Activated CD4-positive, alpha-beta T cell treated with anti-CD3 and anti-CD28 coated beads, Interleukin-2, amount 50 U/mL, for 24 hours (primary cell): Measurements from ENCODE around the gene ACVR1.
"Not testable (repeated sequence)": the region's sequence is repeated elsewhere in the genome, so short reads cannot be mapped to it uniquely, and the experiment has no call there.

Source experiments
- DNase-seq, 2 donors: peaks; one replicate each; pipeline ENCODE4 v3.0.0-alpha.2; 2020; ENCODE audit warnings: low read depth in 1 of 2, low spot score in 1 of 2

The ACVR1 gene

DNA sequence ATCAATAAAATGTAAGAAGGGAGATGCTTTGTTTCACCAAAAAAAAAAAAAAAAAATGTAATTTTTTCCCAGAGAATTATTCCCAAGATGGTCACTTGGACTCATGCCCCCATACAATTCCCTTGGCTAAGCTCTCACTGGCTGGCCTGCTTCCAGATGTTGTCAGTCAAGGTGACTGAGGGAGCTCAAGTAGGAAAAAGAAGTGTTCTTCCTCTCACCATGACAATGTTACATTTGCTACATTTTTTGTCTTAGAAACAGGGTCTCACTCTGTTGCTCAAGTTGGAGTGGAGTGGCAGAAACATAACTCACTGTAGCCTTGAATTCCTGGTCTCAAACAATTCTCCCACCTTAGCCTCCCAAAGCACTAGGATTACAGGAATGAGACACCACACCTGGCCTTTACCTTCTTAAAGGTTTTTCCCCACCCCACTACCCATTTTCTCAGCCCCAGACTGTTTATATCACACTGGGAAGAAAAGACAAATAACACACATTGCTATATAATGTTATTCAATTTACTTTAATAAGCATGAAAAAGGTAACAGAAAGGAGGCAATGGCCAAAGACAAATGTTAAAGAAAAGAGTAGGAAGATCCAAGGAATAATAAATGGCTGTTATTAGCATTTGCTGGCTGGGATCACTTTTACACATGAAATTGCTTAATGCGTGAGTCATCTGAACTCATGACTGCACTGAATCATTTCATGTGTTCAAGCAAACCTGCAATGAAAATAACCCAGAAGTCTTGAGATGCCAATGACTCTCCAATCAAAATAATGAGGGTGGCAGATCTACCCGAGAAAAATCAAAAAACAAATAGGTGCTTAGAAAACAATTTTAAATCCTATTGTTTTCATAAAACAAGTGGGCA, 45.2 kb downstream of the ACVR1 start:
- no peak for DNase-seq

- DNase-seq: no peak
These were observed 45.9 kb downstream of the ACVR1 start for GRCh38 chr2:157830266-157830665.

DNA sequence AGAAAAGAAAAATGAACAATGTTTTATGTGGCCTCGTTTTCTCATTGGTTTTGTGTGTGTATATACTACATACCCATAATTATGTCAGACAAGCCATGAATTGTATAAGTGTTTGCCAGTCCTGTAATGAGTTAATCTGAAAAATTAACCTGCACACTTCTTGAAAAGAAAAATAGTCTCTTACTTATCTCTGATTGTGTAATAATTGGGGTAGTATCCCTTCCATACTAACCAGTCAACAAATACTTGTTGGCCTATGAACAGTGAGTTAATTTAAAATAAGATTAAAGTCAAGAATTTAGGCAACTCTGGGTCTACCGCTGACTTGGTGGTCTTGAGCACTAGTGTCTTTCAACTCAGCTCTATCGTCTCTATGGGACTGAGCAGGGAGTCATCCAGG, 48.8 kb downstream of the ACVR1 start:
- no peak for DNase-seq

- not testable (repeated sequence) for DNase-seq
These were observed 49.5 kb downstream of the ACVR1 start for GRCh38 chr2:157826644-157827043.

DNA sequence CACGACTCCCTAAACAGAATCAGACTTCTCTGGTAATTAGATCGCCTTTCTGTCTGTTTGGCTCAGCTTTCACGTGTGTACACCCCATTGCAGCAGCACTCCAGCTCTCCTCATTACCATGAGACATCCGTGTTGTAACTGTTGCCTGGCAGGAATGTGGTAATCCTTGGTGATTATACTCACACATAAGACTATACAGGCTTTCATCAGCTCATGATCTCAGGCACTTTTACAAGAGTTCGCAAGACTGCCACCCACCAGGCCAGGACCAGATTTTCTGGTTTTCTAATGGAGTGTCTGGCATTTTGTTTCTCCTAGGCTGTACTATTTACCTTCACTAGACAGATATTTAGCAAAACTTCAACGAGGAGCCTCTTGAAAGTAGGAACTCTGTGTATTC, 50.2 kb downstream of the ACVR1 start:
- no peak for DNase-seq

DNA sequence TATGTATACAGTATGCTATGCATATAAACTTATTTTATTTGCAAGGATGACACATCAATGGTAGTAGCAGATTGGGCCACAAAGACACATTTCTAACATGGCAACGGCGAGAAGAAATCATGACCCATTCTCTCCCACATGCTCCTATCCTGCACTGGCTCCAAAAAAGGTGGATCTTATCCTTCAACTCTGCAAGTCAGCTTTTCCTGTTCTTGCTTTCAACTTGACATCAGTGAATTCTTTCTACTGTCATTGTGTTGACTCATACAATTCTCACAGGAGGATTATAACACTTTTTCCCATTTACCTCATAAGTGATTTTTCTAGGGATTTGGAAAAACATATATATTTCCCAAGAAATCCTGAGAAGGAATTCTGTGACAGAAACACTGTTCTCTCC, 53.1 kb downstream of the ACVR1 start:
- DNase-seq: no peak

- DNase-seq: no peak
These were observed 53.6 kb downstream of the ACVR1 start for GRCh38 chr2:157822533-157822932.

DNA sequence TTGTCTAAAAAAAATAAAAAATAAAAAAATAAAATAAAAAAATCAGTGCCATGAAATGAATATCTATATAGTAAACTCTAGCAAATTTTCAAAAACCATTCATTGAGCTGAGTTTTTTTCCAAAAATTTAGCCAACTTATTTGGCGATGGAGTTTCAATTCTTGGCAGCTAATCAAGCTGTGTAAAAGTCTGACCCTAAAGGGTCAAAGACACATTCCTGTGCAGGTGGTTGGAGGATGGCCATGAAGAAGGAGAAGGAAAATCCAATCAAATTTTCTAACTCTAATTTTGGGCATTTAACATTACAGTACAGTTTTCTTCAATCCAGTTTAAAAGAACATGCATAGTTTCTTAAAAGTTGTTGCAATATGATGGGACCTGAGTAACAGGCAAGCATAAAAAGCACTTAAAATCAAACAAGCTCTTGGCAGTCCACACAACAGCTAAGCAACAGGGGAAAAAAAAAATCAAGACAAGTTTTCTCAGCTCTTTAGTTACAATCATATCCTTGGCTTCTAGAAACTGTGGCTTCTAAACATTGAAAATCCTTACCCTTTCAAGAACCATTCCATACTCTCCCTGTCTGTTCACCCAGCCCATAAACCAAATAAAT, 54.5 kb downstream of the ACVR1 start:
- no peak for DNase-seq

DNA sequence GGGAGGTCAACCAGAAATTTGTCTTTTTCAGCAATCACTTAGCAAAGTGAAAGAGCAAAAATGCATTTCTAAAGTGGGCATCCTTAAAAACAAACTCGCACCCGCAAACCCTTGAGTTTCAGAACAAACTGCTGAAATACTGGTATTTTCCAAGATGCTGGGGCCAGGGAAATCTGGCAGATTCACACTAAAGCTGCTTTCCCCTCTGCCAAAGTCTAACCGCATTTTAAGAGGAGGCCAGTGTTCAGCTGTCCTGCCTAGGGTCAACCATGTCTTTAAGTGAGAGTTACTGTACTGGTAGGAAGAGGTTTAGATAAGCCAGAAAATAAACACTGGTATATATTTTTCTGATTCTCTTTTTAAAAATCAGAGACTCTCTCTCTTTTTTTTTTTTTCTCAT, 55.9 kb downstream of the ACVR1 start:
- no peak for DNase-seq

DNA sequence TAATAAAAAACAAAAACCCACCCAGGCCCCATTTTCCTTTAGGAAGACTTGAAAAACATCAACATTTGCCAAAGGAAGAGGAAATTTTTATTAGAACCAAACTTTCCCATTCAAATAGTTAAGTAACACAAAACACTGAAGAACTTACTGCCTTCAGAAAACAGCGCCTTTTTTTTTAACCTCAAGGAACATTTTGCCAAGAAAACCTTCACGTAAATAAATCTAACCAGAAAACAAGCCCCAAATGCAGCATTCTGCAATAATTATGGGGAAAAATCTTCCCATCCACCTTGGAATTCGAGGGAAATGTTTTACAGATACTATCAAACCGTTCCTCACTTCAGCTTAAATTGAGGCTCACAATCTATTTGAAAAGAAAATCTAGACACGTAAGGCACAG, 56.4 kb downstream of the ACVR1 start:
- DNase-seq: no peak

GRCh38 chr2:157818227-157818626, 57.9 kb downstream of the ACVR1 start:
- no peak for DNase-seq

GRCh38 chr2:157815421-157815820, 60.7 kb downstream of the ACVR1 start:
- no peak for DNase-seq

GRCh38 chr2:157813467-157813866, 62.7 kb downstream of the ACVR1 start:
- no peak for DNase-seq

- DNase-seq: no peak
These were observed 66.1 kb downstream of the ACVR1 start for GRCh38 chr2:157810037-157810436.

DNA sequence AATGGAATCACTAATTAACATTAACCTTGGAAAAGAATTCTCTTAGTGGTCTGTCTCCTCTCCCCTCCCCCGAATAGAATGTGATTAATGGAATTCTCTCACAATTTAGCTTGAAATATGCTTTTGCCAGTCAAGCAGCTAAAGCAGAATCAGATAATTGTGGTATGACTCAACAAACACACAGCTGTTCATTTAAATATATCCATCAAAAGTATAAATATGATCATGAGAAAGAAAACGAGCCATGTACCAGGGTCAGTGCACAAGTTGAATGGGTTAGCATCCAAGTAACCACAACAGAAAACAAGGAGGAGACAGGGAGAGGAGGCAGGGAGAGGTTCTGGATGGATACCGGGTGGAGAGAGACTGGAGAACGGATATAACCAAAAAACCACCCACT, 66.9 kb downstream of the ACVR1 start:
- DNase-seq: no peak

DNA sequence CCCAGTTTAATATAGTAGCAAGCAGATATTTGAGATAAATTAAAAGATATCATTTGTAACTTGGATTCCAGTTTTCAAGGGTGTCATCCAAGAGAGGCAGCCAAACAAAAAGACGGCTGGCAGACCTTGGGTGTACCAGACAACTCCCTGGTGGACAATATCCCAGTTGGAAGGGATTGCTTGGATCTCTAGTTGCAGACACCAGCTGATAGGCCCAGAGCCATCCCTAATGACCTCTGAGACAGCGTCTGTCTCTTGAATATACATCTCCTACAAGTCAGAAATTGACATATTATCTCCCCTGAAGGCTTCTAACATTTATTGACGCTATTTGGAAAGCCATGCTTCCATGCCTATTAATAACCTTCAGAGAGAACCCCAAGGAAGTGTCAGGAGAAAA, 67.7 kb downstream of the ACVR1 start:
- no peak for DNase-seq

DNA sequence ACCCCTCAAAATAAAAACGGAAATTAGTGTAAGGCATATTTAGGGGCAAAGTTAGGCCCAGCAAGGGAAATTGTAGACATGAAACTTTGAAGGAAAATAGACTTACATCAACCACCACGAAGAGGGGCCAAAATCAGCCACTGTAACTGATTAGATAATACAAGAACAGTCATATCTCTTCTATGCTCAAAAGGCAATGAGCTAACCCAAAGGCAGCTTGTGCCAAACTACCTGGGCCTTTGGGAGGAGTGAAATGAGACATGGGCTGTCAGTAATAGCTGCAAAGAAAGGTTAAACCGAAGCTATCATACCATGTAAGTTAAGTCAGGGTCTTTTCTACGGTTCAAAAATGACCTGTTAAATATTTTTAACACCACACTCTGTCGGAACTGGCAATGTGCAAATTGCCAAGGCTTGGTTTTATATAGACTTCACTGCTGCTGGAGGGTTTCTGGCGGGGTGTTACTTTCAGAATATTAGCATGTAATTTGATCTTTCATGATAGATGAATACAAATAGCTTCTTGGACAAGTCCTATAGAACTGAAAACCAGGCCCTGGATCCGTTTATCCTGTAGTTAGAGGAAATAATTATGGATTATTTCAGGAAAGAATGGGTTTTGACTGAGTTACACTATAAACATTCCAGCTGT, 69.6 kb downstream of the ACVR1 start:
- DNase-seq: no peak

DNA sequence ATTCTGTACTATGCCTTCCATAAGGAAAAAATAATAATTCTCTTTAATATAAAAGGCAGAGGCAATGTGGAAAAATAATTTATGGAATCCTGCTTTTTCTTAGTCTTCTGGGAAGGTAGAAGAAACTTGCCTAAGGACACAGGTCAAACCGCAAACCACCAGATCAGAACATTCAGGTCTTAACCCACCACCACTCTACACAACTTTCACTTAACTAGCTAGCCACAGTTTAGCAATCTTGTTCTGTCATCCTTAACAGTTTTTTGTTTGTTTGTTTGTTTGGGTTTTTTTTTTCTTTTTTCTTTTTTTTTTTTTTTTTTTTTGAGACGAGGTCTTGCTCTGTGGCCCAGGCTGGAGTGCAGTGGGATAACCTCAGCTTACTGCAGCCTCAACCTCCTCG, 70.6 kb downstream of the ACVR1 start:
- DNase-seq: no peak

DNA sequence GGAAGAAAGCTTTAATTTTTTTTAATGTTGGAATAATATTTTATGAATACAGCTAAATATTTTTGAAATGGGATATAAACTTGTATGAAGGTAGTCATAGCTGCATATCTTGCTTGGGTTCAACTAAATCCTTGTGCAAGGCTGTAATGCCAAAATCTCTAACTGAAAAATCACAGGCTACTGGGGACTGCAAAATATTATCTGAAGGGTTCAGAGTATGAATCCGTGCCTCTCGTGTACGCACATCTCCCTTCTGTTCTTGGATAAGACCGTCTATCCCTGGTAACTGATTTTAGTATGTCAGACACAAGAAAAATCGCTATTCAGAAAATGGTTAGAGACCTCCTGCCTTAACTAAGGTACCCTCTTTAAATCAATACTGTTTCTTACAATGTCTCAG, 71.8 kb downstream of the ACVR1 start:
- no peak for DNase-seq

DNA sequence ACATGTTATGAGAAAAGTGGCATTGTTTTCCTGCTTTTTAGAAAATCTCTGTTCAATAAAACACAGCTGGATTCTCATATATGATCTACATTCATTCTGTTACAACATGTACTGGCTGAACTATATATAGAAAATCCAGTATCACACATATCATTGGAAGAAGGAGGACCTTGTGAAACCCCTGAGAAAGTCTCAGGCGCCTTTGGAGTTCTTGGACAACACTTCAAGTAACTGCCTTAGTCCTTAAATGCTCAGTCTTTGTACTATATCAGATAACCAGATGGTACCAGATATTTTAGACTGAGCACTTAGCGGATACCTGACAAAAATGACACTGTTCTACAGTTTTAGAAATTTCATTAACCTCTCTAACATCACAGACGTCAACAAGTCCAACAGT, 72.2 kb downstream of the ACVR1 start:
- DNase-seq: no peak

- DNase-seq: no peak
These were observed 72.7 kb downstream of the ACVR1 start for GRCh38 chr2:157803476-157803875.

GRCh38 chr2:157800838-157801495, 75.2 kb downstream of the ACVR1 start:
- no peak for DNase-seq
